AG09309 (cell line): ENCODE data around the gene SMYD2.

Experiments used
- DNase-seq: peaks from one replicate; pipeline ENCODE4 v3.0.0-alpha.2; 2010; ENCODE audit warnings: low read depth
- H3K4me3 ChIP-seq: 2 replicates; pipeline ENCODE4 v1.5.1; 2011; ENCODE audit warnings: mild to moderate bottlenecking, low read depth, low read length, moderate library complexity; ENCODE audit not compliant: control insufficient read depth
- CTCF ChIP-seq: IDR thresholded peaks from 2 replicates; pipeline ENCODE4 v1.5.1; 2011; ENCODE audit warnings: mild to moderate bottlenecking, low read depth, low read length, inconsistent platforms; ENCODE audit not compliant: insufficient read depth, control insufficient read depth; ENCODE audit errors: missing control alignments

Gene SMYD2

GRCh38 chr1:214259353-214259977 lies 21.5 kb upstream of the SMYD2 start:
- no peak overlapping the region for H3K4me3 ChIP-seq
- no peak for TF ChIP-seq CTCF
- no peak for DNase-seq

DNA sequence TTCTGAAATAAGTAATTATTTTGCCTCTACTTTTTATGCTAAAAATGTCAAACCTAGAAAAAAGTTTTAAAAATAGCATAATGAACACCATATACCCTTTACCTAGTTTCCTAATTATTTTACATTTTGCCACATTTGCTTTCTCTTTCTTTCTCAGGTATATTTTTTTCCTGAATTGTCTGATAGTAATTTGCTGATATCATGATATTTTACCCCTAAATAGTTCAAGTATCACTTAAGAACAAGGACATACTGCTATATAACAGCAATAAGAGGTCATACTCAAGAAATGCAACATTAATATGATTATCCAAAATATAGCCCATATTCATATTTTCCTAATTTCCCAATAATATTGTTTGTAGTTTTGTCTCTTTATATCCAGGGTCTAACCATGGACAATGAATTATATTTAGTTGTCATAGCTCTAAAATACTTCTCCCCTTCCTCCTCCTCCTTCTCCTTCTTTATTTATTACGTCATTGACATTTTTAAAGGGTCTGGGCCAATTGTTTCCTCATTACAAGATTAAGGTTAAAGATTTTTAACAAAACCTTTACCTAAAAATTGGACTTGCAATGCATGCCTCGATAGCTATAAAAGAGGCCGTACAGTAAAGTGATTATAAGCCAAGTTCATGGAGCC lies 20.3 kb upstream of the SMYD2 start:
- H3K4me3 ChIP-seq, result no peak overlapping the region
- DNase-seq, result no peak
- no peak for TF ChIP-seq CTCF

GRCh38 chr1:214261206-214262123 lies 19.5 kb upstream of the SMYD2 start:
- H3K4me3 ChIP-seq, result no peak overlapping the region
- peak; percentile 32 for DNase-seq
- TF ChIP-seq CTCF, result peak; percentile 99

- DNase-seq, result no peak
- no peak overlapping the region for H3K4me3 ChIP-seq
- TF ChIP-seq CTCF, result no peak
Measured at GRCh38 chr1:214264196-214264595, 16.8 kb upstream of the SMYD2 start.

DNA sequence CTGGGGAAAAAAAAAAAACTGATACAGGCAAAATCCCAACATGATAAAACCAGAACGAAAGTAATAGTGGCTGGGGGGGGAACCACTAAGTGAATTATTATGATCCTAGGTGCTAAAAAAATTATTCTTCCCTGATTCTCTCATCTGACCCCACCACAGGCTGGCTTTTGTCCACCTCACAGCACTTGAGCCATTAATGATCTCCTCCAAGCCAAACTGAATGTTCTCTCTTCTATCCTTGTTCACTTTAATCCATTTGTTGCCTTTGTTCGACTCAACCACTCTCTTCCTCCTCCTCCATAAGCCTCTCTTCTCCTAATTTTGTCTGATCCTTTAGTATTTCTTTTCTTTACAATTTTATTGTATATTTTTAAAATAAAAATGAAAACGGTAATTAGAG lies 16.0 kb upstream of the SMYD2 start:
- H3K4me3 ChIP-seq, result no peak overlapping the region
- no peak for DNase-seq
- TF ChIP-seq CTCF, result no peak

GRCh38 chr1:214270097-214270650 lies 10.8 kb upstream of the SMYD2 start:
- TF ChIP-seq CTCF, result no peak
- DNase-seq, result no peak
- H3K4me3 ChIP-seq, result no peak overlapping the region
